Endothelial cell (in vitro differentiated cells): ENCODE measurements around the gene TAS2R60. TPM values are rescaled to one million over a fixed set of nuclear protein-coding genes. Genes with fewer than 3 reads are reported as not detected.

ENCODE experiments used
- DNase-seq: peaks from one replicate; pipeline ENCODE4 v3.0.0; 2021; ENCODE audit warnings: low spot score
- H3K27ac Mint-ChIP-seq: one replicate; pipeline ENCODE4 v1.8.0; 2021; ENCODE audit warnings: mixed read lengths, inconsistent platforms; ENCODE audit not compliant: unreplicated experiment
- H3K27me3 Mint-ChIP-seq: one replicate; pipeline ENCODE4 v1.8.0; 2021; ENCODE audit warnings: mild to moderate bottlenecking, moderate library complexity, mixed read lengths, inconsistent platforms; ENCODE audit not compliant: unreplicated experiment
- H3K36me3 Mint-ChIP-seq: one replicate; pipeline ENCODE4 v1.8.0; 2021; ENCODE audit warnings: mild to moderate bottlenecking, low read depth, mixed read lengths, inconsistent platforms; ENCODE audit not compliant: unreplicated experiment
- H3K4me1 Mint-ChIP-seq: one replicate; pipeline ENCODE4 v1.8.0; 2021; ENCODE audit warnings: mild to moderate bottlenecking, mixed read lengths, inconsistent platforms; ENCODE audit not compliant: unreplicated experiment
- H3K4me3 Mint-ChIP-seq: one replicate; pipeline ENCODE4 v1.8.0; 2021; ENCODE audit warnings: mild to moderate bottlenecking, mixed read lengths, inconsistent platforms; ENCODE audit not compliant: unreplicated experiment
- H3K9me3 Mint-ChIP-seq: one replicate; pipeline ENCODE4 v1.8.0; 2021; ENCODE audit warnings: mixed read lengths, inconsistent platforms; ENCODE audit not compliant: unreplicated experiment
- total RNA-seq: library from RNA; stranded (reverse); fragmentation: NEBNext Ultra II Directional; extraction: Animal tissue kit (Norgen Biotek cat#: 25700); gene quantifications from one replicate; pipeline ENCODE4 v1.2.1, GENCODE V29; 2021; ENCODE audit not compliant: unreplicated experiment
- TF ChIP-seq, protein P1 (sequence below): fragments of 200-600 bp; sonication (generic); IDR thresholded peaks from one replicate; pipeline ENCODE4 v1.5.0; 2021; ENCODE audit warnings: antibody characterized with exemption; ENCODE audit not compliant: unreplicated experiment

The TAS2R60 gene
- total RNA-seq, 1 donor from 2014 or later, result not detected

DNA sequence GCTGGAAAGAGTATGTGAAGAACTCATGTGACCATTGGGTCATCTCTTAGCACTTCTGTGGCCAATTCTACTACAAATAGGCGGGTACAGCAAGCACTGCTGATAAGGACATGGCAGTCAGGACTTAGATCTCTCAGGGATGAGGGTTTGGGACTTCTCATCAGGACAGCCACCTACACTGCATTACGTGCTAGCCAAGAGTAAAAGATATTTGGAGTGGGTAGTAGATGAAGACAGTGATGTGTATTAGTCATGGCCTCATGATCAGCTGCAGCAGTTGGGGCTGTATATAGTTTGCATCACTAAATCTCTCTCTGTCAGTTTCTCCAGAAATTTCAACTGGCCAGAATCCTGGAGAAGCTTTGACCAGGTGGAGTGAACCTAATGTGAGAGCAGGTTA lies 9.2 kb downstream of the TAS2R60 start:
- no peak for DNase-seq
- Mint-ChIP-seq H3K27ac (no peak overlapping the region), H3K4me3 (no peak overlapping the region), H3K27me3 (no peaks in the 10 kb centered on the region), H3K9me3 (no peaks in the 10 kb centered on the region), H3K4me1 (no peaks in the 10 kb centered on the region), H3K36me3 (no peaks in the 10 kb centered on the region)
- TF ChIP-seq, protein P1, sequence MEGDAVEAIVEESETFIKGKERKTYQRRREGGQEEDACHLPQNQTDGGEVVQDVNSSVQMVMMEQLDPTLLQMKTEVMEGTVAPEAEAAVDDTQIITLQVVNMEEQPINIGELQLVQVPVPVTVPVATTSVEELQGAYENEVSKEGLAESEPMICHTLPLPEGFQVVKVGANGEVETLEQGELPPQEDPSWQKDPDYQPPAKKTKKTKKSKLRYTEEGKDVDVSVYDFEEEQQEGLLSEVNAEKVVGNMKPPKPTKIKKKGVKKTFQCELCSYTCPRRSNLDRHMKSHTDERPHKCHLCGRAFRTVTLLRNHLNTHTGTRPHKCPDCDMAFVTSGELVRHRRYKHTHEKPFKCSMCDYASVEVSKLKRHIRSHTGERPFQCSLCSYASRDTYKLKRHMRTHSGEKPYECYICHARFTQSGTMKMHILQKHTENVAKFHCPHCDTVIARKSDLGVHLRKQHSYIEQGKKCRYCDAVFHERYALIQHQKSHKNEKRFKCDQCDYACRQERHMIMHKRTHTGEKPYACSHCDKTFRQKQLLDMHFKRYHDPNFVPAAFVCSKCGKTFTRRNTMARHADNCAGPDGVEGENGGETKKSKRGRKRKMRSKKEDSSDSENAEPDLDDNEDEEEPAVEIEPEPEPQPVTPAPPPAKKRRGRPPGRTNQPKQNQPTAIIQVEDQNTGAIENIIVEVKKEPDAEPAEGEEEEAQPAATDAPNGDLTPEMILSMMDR, result no peak

GRCh38 chr7:143454091-143454680 lies 10.9 kb downstream of the TAS2R60 start:
- H3K4me3 Mint-ChIP-seq, result no peak overlapping the region
- TF ChIP-seq, protein P1, result no peak
- no peaks in the 10 kb centered on the region for H3K4me1 Mint-ChIP-seq
- H3K36me3 Mint-ChIP-seq, result no peaks in the 10 kb centered on the region
- H3K27ac Mint-ChIP-seq, result no peak overlapping the region
- no peaks in the 10 kb centered on the region for H3K9me3 Mint-ChIP-seq
- no peak for DNase-seq
- no peaks in the 10 kb centered on the region for H3K27me3 Mint-ChIP-seq

DNA sequence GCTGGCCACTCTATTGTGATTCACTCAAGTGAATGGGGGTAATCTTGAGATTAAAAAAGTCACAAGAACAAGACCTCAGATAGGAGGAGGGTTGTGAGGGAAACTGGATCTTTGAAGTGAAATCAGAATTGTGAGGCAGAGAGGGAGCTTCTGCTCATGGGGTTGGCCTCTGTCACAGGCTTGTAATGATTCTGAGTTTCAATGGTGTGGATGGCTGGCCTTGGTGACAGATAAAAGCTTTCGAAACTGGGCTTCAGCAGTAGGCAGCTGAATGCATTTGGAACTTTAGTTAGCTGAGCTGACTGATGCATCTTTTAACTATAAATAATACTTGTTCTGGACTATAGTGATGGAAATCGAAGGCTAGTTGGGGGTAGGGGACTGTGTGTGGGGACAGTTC lies 12.2 kb downstream of the TAS2R60 start:
- H3K27me3 Mint-ChIP-seq, result no peaks in the 10 kb centered on the region
- DNase-seq, result no peak
- H3K36me3 Mint-ChIP-seq, result no peaks in the 10 kb centered on the region
- no peak overlapping the region for H3K27ac Mint-ChIP-seq
- no peaks in the 10 kb centered on the region for H3K4me1 Mint-ChIP-seq
- no peak overlapping the region for H3K4me3 Mint-ChIP-seq
- H3K9me3 Mint-ChIP-seq, result no peaks in the 10 kb centered on the region
- TF ChIP-seq, protein P1, result no peak

DNA sequence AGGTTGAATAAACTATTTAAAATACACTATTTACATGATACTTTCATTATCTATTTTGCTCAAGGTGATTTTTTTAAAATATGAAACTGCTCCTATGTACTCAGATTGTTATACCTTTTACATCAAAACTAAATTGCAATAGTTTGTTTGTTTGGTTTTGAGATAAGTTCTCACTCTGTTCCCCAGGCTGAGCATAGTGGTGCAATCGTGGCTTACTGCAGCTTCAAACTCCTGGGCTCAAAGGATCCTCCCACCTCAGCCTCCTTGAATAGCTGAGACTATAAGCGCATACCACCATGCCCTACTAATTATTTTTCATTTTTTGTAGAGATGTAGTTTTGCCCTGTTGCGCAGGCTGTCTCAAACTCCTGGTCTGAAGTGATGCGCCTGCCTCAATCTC lies 12.7 kb downstream of the TAS2R60 start:
- no peaks in the 10 kb centered on the region for H3K36me3 Mint-ChIP-seq
- no peaks in the 10 kb centered on the region for H3K27me3 Mint-ChIP-seq
- DNase-seq, result no peak
- no peaks in the 10 kb centered on the region for H3K4me1 Mint-ChIP-seq
- no peaks in the 10 kb centered on the region for H3K9me3 Mint-ChIP-seq
- TF ChIP-seq, protein P1, result no peak
- no peak overlapping the region for H3K4me3 Mint-ChIP-seq
- H3K27ac Mint-ChIP-seq, result no peak overlapping the region

- TF ChIP-seq, protein P1, result no peak
- H3K9me3 Mint-ChIP-seq, result no peaks in the 10 kb centered on the region
- no peak for DNase-seq
- H3K27ac Mint-ChIP-seq, result no peak overlapping the region
- H3K36me3 Mint-ChIP-seq, result no peaks in the 10 kb centered on the region
- no peaks in the 10 kb centered on the region for H3K27me3 Mint-ChIP-seq
- H3K4me1 Mint-ChIP-seq, result no peaks in the 10 kb centered on the region
- H3K4me3 Mint-ChIP-seq, result no peak overlapping the region
These were observed 13.9 kb downstream of the TAS2R60 start for GRCh38 chr7:143456992-143457793.
